Ishikawa (cell line): Measurements from ENCODE around the gene ADM5.
A peak's percentile ranks its signal among the peaks of the same experiment; 100 is the strongest.

Source experiments
- CEBPB ChIP-seq: IDR thresholded peaks from 2 replicates; pipeline ENCODE4 v1.6.1; 2012
- CREB1 ChIP-seq: IDR thresholded peaks from 2 replicates; pipeline ENCODE4 v1.6.1; 2012; ENCODE audit warnings: low read depth
- EGR1 ChIP-seq: IDR thresholded peaks from 2 replicates; pipeline ENCODE4 v1.6.1; 2012
- EP300 ChIP-seq: IDR thresholded peaks from 2 replicates; pipeline ENCODE4 v1.6.1; 2012; ENCODE audit warnings: borderline replicate concordance
- FOXM1 ChIP-seq: IDR thresholded peaks from 2 replicates; pipeline ENCODE4 v1.6.1; 2012; ENCODE audit warnings: low read depth, borderline replicate concordance
- NFIC ChIP-seq: IDR thresholded peaks from 2 replicates; pipeline ENCODE4 v1.6.1; 2012
- RAD21 ChIP-seq: IDR thresholded peaks from 2 replicates; pipeline ENCODE4 v1.6.1; 2012; ENCODE audit warnings: low read depth
- TAF1 ChIP-seq: IDR thresholded peaks from 2 replicates; pipeline ENCODE4 v1.6.1; 2012; ENCODE audit warnings: low read depth, mild to moderate bottlenecking
- TCF12 ChIP-seq: IDR thresholded peaks from 2 replicates; pipeline ENCODE4 v1.6.1; 2012; ENCODE audit warnings: low read depth
- TEAD4 ChIP-seq: IDR thresholded peaks from 2 replicates; pipeline ENCODE4 v1.6.1; 2012
- YY1 ChIP-seq: IDR thresholded peaks from 2 replicates; pipeline ENCODE4 v1.6.1; 2012; ENCODE audit warnings: low read depth
- ZBTB7A ChIP-seq: IDR thresholded peaks from 2 replicates; pipeline ENCODE4 v1.6.1; 2012; ENCODE audit warnings: low read depth
- TF ChIP-seq, protein P1 (sequence below): IDR thresholded peaks from 2 replicates; pipeline ENCODE4 v1.6.1; 2012
- TF ChIP-seq, protein P2 (sequence below): IDR thresholded peaks from 2 replicates; pipeline ENCODE4 v1.6.1; 2012
- TF ChIP-seq, protein P3 (sequence below): IDR thresholded peaks from 2 replicates; pipeline ENCODE4 v1.6.1; 2012; ENCODE audit warnings: low read depth, mild to moderate bottlenecking

The ADM5 gene

DNA sequence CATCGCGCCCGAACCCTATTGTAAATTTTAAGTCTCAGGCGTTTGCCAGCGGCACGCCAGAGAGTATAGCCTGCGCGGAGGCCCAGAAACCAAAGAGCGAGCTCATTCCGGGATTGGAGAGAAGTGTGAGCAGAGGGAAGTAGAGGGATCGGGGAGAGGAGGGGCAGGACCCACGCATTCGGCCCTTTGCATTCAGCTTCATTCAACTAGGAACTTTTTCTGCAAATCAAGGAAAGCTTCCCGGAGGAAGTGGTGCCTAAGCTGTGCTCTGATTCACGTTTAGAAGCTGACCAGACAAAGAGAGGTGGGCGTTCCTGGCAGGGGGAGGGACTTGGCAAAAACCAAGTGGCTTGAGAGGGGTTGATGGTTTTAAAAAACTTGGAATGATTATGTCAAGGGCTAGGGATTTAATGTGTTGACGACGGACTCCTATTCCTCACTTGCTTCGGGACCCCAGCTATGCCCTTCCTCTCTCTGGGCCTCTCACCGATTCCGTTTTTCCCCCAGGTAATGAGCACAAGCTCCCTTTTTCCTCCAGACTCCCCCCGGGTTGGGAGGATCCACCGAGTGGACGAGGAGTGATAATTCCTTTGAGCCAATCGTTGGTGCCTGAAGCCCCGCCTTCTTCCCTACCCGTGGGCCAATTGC lies 13.1 kb upstream of the ADM5 start:
- TF ChIP-seq TCF12 (0 out of 2 replicates have a peak, but pooled peaks have one; percentile 14), EP300 (0 out of 2 replicates have a peak, but pooled peaks have one; percentile 3)
- TF ChIP-seq, protein P1, sequence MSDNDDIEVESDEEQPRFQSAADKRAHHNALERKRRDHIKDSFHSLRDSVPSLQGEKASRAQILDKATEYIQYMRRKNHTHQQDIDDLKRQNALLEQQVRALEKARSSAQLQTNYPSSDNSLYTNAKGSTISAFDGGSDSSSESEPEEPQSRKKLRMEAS = no peak; the same call in 1 of the 2 replicates

DNA sequence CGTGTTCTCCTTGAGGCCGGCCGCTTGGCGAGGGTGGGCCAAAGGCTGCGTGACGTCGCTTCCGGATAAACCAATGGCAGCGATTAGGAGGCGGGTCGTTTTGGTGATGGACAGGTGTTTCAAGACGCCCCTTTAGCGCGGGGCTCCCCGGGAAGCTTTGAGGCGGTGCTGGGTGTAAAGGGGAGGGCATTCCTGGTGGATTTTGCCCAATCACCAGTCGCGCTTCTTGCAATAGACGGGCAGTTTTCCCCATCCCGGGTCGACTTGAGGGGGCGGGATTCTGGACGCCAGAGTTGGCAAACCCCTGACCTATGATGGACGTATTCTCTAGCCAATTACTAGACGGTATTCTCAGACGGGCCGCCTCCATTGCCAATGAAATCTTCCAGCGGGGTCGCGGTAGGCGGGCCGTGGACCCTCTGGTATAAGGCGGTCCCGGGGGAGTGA lies 12.6 kb upstream of the ADM5 start:
- TF ChIP-seq CREB1 = peak; percentile 72
- TF ChIP-seq TEAD4 = peak; percentile 29; the same call in 1 of the 2 replicates
- TF ChIP-seq EGR1 = no peak
- TF ChIP-seq NFIC = peak; percentile 69
- no peak for TF ChIP-seq TAF1

DNA sequence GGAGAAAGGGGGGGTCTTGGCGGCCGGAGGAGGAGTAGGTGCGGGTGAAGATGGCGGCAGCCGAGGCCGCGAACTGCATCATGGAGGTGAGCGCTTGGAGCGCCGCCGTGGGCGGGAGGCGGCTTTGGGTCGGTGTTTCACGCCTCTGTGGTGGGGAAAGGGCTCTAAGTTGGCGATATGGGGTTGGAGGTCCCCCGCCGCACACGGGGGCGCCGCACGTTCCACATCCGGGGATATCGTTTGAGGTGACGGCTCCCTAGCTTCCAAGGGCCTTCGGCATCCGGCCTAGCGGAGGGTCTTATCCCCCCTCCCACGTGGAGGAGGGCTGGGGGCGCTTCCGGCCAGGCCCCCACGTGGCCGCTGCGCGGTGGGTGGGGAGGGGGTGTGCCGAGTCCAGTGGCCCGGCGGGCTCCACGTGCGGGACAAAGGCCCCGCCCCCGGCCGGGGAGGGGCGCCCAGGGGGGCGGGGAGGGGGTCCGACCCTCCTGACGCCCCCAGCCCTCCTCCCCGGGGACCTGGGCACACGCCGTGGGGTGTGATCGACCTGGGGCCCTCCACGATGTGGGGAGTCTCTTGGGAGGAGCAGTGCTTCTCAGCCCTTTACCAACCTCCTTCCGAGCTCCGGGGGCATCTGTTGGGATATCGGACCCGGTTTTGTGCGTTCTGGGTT lies 12.0 kb upstream of the ADM5 start, which contains the start of gene PRMT1:
PRMT1 (plus strand) TSS at position 41 of the 670 bp plus-strand sequence; CDS start at position 51, 10 bp downstream.
- TF ChIP-seq, protein P2, sequence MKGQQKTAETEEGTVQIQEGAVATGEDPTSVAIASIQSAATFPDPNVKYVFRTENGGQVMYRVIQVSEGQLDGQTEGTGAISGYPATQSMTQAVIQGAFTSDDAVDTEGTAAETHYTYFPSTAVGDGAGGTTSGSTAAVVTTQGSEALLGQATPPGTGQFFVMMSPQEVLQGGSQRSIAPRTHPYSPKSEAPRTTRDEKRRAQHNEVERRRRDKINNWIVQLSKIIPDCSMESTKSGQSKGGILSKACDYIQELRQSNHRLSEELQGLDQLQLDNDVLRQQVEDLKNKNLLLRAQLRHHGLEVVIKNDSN = peak; percentile 88
- TF ChIP-seq, protein P3, sequence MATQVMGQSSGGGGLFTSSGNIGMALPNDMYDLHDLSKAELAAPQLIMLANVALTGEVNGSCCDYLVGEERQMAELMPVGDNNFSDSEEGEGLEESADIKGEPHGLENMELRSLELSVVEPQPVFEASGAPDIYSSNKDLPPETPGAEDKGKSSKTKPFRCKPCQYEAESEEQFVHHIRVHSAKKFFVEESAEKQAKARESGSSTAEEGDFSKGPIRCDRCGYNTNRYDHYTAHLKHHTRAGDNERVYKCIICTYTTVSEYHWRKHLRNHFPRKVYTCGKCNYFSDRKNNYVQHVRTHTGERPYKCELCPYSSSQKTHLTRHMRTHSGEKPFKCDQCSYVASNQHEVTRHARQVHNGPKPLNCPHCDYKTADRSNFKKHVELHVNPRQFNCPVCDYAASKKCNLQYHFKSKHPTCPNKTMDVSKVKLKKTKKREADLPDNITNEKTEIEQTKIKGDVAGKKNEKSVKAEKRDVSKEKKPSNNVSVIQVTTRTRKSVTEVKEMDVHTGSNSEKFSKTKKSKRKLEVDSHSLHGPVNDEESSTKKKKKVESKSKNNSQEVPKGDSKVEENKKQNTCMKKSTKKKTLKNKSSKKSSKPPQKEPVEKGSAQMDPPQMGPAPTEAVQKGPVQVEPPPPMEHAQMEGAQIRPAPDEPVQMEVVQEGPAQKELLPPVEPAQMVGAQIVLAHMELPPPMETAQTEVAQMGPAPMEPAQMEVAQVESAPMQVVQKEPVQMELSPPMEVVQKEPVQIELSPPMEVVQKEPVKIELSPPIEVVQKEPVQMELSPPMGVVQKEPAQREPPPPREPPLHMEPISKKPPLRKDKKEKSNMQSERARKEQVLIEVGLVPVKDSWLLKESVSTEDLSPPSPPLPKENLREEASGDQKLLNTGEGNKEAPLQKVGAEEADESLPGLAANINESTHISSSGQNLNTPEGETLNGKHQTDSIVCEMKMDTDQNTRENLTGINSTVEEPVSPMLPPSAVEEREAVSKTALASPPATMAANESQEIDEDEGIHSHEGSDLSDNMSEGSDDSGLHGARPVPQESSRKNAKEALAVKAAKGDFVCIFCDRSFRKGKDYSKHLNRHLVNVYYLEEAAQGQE = no peak
- peak; percentile 92 for TF ChIP-seq TAF1
- no peak; the same call in 1 of the 2 replicates for TF ChIP-seq TCF12
- peak; percentile 43; the same call in 1 of the 2 replicates for TF ChIP-seq EGR1
- no peak for TF ChIP-seq CEBPB
- TF ChIP-seq ZBTB7A = peak; percentile 81
- TF ChIP-seq NFIC = no peak
- TF ChIP-seq EP300 = no peak; the same call in 1 of the 2 replicates
- peak; percentile 4; the same call in 1 of the 2 replicates for TF ChIP-seq CREB1
- no peak for TF ChIP-seq RAD21
- no peak for TF ChIP-seq FOXM1
- peak; percentile 93 for TF ChIP-seq YY1
- no peak for TF ChIP-seq TEAD4
- TF ChIP-seq, protein P1 = peak; percentile 94

DNA sequence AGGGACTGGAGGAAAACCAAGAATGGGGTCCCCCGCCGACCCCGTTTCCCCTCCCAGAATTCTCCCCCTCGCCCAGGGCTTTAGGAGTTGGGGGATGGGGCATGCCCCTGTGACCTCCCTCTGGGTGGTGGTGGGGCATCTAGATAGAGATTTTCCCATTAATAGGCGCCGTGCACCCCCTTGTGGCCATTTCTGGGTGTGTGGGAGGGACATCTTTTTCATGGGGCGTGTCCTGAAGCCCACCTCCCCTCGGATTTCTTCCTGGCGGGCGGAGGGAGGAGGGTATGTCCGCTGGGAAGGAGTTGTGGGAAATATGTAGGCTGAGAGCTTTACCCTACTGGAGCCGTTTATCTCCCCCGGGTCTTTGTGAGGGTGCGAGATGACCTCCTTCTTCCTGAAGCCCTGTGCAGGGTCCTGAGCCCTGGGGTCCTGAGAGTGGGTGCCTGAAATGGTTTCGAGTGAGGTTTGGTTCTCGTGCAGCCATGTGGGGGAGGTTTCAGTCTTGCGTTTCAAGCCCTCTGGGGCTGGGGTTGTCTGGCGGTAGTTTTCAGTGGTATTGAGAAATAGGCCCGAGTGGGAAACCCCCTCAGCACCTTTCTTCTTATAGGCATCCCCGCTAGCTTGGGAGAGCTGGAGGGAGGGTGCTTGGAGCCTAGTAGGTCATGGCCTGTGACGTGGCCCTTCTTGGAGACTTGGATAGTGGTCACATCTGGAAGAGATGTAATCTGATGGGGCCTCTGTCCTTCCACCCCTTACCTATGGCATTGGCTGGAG lies 11.3 kb upstream of the ADM5 start:
- TF ChIP-seq YY1 (0 out of 2 replicates have a peak, but pooled peaks have one; percentile 19), EP300 (no peak), TEAD4 (no peak), TAF1 (no peak), ZBTB7A (0 out of 2 replicates have a peak, but pooled peaks have one; percentile 42), CREB1 (no peak), TCF12 (no peak), FOXM1 (no peak), CEBPB (0 out of 2 replicates have a peak, but pooled peaks have one; percentile 3), RAD21 (peak; percentile 32; the same call in 1 of the 2 replicates), EGR1 (no peak), NFIC (no peak)
- TF ChIP-seq, protein P1 = no peak
- TF ChIP-seq, protein P2 = no peak
- TF ChIP-seq, protein P3 = no peak
